Measurements from ENCODE around the gene BHLHE40. TPM values are rescaled to one million over a fixed set of nuclear protein-coding genes. Genes with fewer than 3 reads are reported as not detected.

BHLHE40 gene
- total and polyA plus RNA-seq, 2 donors (not counting 3 experiments of a cell fraction or from before 2014, with no cell fraction given), result 40.3 to 57.9 TPM

DNA sequence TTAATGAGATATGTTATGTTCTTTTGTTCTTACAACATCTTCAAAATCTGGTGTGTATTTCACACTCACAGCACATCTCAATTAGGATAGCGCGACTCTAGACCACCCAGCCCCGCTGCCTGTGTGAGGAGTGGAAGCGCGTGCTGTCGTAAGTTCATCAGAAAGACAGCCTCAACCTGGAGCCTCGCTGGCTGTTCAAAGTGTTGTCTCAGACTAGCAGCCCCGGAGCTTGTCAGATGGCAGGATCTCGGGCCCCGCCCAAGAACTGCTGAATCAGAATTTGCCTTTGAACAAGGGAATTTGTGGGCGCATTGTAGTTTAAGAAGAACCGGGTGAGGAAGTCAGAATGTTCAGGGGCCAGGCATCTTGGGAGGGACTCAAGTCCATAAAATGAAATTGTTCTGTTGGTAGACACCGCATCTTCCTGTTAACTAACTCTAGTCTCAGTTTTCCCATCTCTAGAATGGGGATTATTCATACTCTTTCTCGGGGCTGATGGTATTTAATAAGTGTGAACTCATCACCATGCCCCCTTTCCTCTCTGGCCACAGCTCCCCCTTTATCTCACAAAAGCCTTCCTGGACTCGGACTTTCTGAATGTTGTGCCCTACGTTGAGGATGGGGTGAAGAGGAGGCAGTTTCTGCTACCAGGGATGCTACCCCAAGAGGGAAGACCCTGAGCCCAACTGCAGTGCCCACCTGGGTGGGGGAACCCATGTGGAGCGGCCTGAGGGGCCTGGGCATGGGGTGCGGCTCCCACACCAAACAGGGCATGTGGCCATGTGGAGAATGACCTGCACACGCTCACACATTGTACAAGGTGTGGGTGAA, 40.4 kb downstream of the BHLHE40 start:
- Histone ChIP-seq H3K36me3 (ENCODE audit: control insufficient read depth in 2 of 2, extremely low read depth in 1 of 2, insufficient read depth in 2 of 2, low read length in 2 of 2) (no peaks in the 10 kb centered on the region), H3K4me2 (ENCODE audit: insufficient read depth, low read length) (no peak overlapping the region), H3K9ac (replicated peaks; ENCODE audit: extremely low read depth, insufficient read depth, low read length) (no peak overlapping the region), H3K27me3 (ENCODE audit: control insufficient read depth in 2 of 2, insufficient read depth in 2 of 2, low read length in 2 of 2) (no peaks in the 10 kb centered on the region), H4K20me1 (replicated peaks; ENCODE audit: control insufficient read depth, extremely low read depth, insufficient read depth, low read length) (no peaks in the 10 kb centered on the region), H3K4me1 (ENCODE audit: control insufficient read depth, extremely low read depth, insufficient read depth, low read length) (peaks cover 42% of the 10 kb centered on the region), H2AFZ (ENCODE audit: low read depth, low read length) (no peak overlapping the region), H3K79me2 (ENCODE audit: control insufficient read depth, insufficient read depth, low read length) (no peaks in the 10 kb centered on the region), H3K9me1 (replicated peaks; ENCODE audit: control insufficient read depth, extremely low read depth, insufficient read depth, low read length) (no peaks in the 10 kb centered on the region), H3K9me3 (replicated peaks; ENCODE audit: control insufficient read depth, insufficient read depth, low read length) (no peaks in the 10 kb centered on the region), H3K27ac (ENCODE audit: insufficient read depth, low read depth, low read length) (no peak overlapping the region), H3K4me3 (replicated peaks in 1 of 3; ENCODE audit: insufficient read depth in 1 of 3, low read depth in 1 of 3, low read length in 3 of 3) (no peak overlapping the region)
- FAIRE-seq (no peak), DNase-seq (ENCODE audit: low read depth, low spot score) (no peak)
- ChIA-PET POLR2A (no interaction called here), CTCF (interaction anchor here (1.6 kb wide), 1 partner anchor 35 kb away, joined by 9 read pairs; no protein-coding TSS in a partner anchor)
- intact Hi-C loops (cut with micrococcal nuclease) (no loop called here), dilution Hi-C loops (cut with MboI; ENCODE audit: extremely low pct_ligation_motif_present, low sequenced_read_pairs) (no loop called here)
- no peak for TF ChIP-seq POLR2AphosphoS5 (IDR thresholded peaks at IDR 0.05; ENCODE audit: insufficient read depth, low read depth, low read length)
- no peak for TF ChIP-seq FOS (IDR thresholded peaks at IDR 0.05; ENCODE audit: borderline replicate concordance, insufficient read depth, low read length)
- TF ChIP-seq MAX (IDR thresholded peaks at IDR 0.05; ENCODE audit: insufficient read depth, insufficient read length), result no peak
- no peak for TF ChIP-seq JUN (IDR thresholded peaks at IDR 0.05; ENCODE audit: borderline replicate concordance, insufficient read depth, insufficient read length, low read depth)
- no peak for TF ChIP-seq EZH2 (IDR thresholded peaks at IDR 0.05; ENCODE audit: borderline replicate concordance, low read depth, low read length, severe bottlenecking)
- no peak for TF ChIP-seq POLR2A (IDR thresholded peaks at IDR 0.05; ENCODE audit: low read depth, low read length)
- TF ChIP-seq CTCF (IDR thresholded peaks at IDR 0.05; ENCODE audit: extremely low read depth in 1 of 2, insufficient read depth in 1 of 2, low read depth in 1 of 2, low read length in 2 of 2), result no peak
- no peak for TF ChIP-seq MYC (IDR thresholded peaks at IDR 0.05; ENCODE audit: low read depth, low read length)
- TF ChIP-seq GATA2 (IDR thresholded peaks at IDR 0.05; ENCODE audit: insufficient read depth, insufficient read length, low read depth, low read length), result no peak
- no TSS peak for BruUV-seq (replicated peaks)
